Measurements from ENCODE around the gene ZCCHC7. TPM values are rescaled to one million over a fixed set of nuclear protein-coding genes. Genes with fewer than 3 reads are reported as not detected.

Gene ZCCHC7
- total and polyA plus RNA-seq, 7 experiments from 2014 or later: 26.1 to 47.1 (median 40.3) TPM

DNA sequence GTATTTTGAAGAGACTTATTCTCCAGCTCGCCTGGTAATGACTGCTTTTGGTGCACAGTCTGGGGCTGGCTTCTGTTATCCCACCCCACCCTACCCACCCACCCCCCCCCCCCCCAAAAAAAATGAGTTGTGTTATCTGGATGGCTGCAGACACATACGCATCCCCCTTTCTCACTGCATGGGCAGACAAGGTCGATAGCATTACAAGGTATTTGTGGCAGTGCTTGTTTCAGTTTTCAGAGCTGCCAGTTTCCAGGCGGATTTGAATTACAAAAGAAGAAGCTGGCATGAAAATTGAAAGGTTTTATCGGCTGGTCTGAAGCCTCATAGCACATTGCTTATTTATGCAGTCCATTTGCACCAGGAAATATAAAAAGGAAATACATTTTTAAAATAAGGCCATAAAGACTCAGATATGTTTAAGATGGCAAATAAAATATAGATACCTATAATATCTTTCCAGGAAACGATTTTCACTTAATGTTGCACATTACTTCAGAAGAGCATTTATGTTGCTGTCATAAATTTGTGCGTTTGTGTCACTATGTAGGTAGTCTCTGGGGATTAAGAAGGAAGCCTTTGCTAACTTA is 217.0 kb downstream of the ZCCHC7 start:
- CTCF ChIA-PET: no interaction called here
- POLR2A ChIA-PET: interaction anchor here (1.3 kb wide), 1 partner anchor 12 kb away, joined by 4 read pairs; no protein-coding TSS in a partner anchor
- Mint-ChIP-seq H3K36me3 (peaks cover 0 to 8% (median 0%) of the 10 kb centered on the region in 5 donors), H3K4me1 (peaks cover 0 to 12% (median 0%) of the 10 kb centered on the region in 7 donors), H3K9me3 (no peaks in the 10 kb centered on the region), H3K4me3 (no peak overlapping the region), H3K27ac (no peak overlapping the region), H3K27me3 (no peaks in the 10 kb centered on the region)
- Histone ChIP-seq H3K4me3 (ENCODE audit: low read length) (no peak overlapping the region), H3K9me3 (ENCODE audit: control insufficient read depth in 2 of 3, low read length in 3 of 3) (no peaks in the 10 kb centered on the region), H3K27ac (ENCODE audit: low read depth, low read length) (no peak overlapping the region), H3K4me1 (ENCODE audit: control insufficient read depth in 2 of 2, insufficient read depth in 2 of 2, low read length in 2 of 2) (no peaks in the 10 kb centered on the region), H3K36me3 (ENCODE audit: control insufficient read depth in 2 of 3, insufficient read depth in 3 of 3, low read length in 3 of 3) (no peaks in the 10 kb centered on the region), H3K27me3 (ENCODE audit: control insufficient read depth in 2 of 2, insufficient read depth in 2 of 2, low read length in 2 of 2) (no peaks in the 10 kb centered on the region)
- intact Hi-C loops (cut with micrococcal nuclease): no loop called here
- DNase-seq: no peak
- ATAC-seq: no peak

DNA sequence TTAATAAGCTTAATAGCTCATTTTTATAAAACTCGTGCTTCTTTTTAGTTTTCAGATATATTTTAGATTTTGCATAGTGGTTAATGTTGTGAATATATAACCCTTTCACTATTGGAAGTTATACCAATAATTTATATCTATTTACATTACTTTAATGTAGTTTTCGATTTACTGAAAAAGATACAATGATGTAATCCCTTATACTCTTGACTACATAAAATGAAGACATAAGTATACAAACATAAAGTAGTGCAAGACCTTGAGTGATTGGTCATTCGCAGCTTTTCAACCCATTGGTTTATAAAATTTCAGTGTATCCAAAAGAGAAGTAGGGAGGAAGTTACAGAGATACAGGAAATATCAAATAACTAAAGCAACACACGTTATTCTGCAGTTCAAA is 217.8 kb downstream of the ZCCHC7 start:
- ChIA-PET POLR2A (no interaction called here), CTCF (no interaction called here)
- Histone ChIP-seq H3K4me3 (ENCODE audit: low read length) (no peak overlapping the region), H3K27ac (ENCODE audit: low read depth, low read length) (no peak overlapping the region), H3K36me3 (ENCODE audit: control insufficient read depth in 2 of 3, insufficient read depth in 3 of 3, low read length in 3 of 3) (no peaks in the 10 kb centered on the region), H3K27me3 (ENCODE audit: control insufficient read depth in 2 of 2, insufficient read depth in 2 of 2, low read length in 2 of 2) (no peaks in the 10 kb centered on the region), H3K4me1 (ENCODE audit: control insufficient read depth in 2 of 2, insufficient read depth in 2 of 2, low read length in 2 of 2) (no peaks in the 10 kb centered on the region), H3K9me3 (ENCODE audit: control insufficient read depth in 2 of 3, low read length in 3 of 3) (no peaks in the 10 kb centered on the region)
- Mint-ChIP-seq H3K27me3 (no peaks in the 10 kb centered on the region), H3K4me3 (no peak overlapping the region), H3K27ac (no peak overlapping the region), H3K36me3 (peaks cover 0 to 8% (median 0%) of the 10 kb centered on the region in 5 donors), H3K9me3 (no peaks in the 10 kb centered on the region), H3K4me1 (peaks cover 0 to 12% (median 0%) of the 10 kb centered on the region in 7 donors)
- no peak for ATAC-seq
- DNase-seq: no peak
- intact Hi-C loops (cut with micrococcal nuclease): no loop called here

DNA sequence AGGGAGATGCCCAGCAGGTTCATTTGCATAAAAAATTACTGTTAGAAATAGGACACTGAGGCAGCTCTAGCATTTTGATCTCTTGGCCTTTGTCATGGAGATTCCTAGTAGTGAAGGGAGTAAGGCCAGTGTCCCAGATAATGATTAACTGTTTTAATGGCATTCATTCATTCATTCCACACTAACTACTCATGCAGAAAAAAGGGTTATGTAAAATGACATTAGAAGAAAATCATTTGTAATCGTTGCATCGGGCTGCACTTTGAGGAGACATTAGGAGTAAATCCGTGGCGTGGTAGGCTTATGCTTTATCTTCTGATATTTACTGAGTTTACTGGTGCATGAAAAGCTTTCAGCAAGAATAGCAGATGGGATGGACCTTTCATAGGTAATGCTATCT is 219.5 kb downstream of the ZCCHC7 start:
- ATAC-seq (no peak), DNase-seq (no peak)
- intact Hi-C loops (cut with micrococcal nuclease): no loop called here
- Histone ChIP-seq H3K27me3 (ENCODE audit: control insufficient read depth in 2 of 2, insufficient read depth in 2 of 2, low read length in 2 of 2) (no peaks in the 10 kb centered on the region), H3K4me1 (ENCODE audit: control insufficient read depth in 2 of 2, insufficient read depth in 2 of 2, low read length in 2 of 2) (no peaks in the 10 kb centered on the region), H3K9me3 (ENCODE audit: control insufficient read depth in 2 of 3, low read length in 3 of 3) (no peaks in the 10 kb centered on the region), H3K27ac (ENCODE audit: low read depth, low read length) (no peak overlapping the region), H3K36me3 (ENCODE audit: control insufficient read depth in 2 of 3, insufficient read depth in 3 of 3, low read length in 3 of 3) (no peaks in the 10 kb centered on the region), H3K4me3 (ENCODE audit: low read length) (no peak overlapping the region)
- no peaks in the 10 kb centered on the region for H3K9me3 Mint-ChIP-seq
- ChIA-PET CTCF (no interaction called here), POLR2A (no interaction called here)
- peaks cover 0 to 12% (median 3%) of the 10 kb centered on the region in 5 donors for H3K36me3 Mint-ChIP-seq
- peaks cover 0 to 12% (median 0%) of the 10 kb centered on the region in 7 donors for H3K4me1 Mint-ChIP-seq
- no peaks in the 10 kb centered on the region for H3K27me3 Mint-ChIP-seq
- no peak overlapping the region for H3K4me3 Mint-ChIP-seq
- H3K27ac Mint-ChIP-seq: no peak overlapping the region

DNA sequence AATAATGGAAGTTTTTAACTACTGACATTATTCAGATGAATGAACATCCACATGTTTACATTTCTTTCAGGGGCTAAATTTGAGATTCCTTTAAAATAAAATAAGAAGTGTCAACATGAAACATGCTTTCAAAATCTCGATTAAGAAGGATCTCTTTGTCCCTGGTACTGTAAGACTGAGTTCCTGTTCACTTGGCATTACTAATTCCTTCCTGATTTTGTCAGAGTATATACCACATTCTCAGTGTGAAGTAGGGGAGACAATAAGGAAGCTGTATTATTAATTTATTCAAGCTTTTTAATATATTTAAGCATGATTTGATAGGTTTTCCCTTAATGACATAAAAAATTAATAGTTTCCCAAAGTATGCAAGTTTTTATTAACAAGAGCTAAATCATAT is 220.6 kb downstream of the ZCCHC7 start:
- H3K27ac ChIP-seq (ENCODE audit: low read depth, low read length): no peak overlapping the region
- no peaks in the 10 kb centered on the region for H3K4me1 ChIP-seq (ENCODE audit: control insufficient read depth in 2 of 2, insufficient read depth in 2 of 2, low read length in 2 of 2)
- no peak for DNase-seq
- H3K27me3 ChIP-seq (ENCODE audit: control insufficient read depth in 2 of 2, insufficient read depth in 2 of 2, low read length in 2 of 2): no peaks in the 10 kb centered on the region
- CTCF ChIA-PET: no interaction called here
- no peak for ATAC-seq
- H3K36me3 Mint-ChIP-seq: peaks cover 0 to 12% (median 3%) of the 10 kb centered on the region in 5 donors
- H3K9me3 ChIP-seq (ENCODE audit: control insufficient read depth in 2 of 3, low read length in 3 of 3): no peaks in the 10 kb centered on the region
- intact Hi-C loops (cut with micrococcal nuclease): no loop called here
- H3K27me3 Mint-ChIP-seq: no peaks in the 10 kb centered on the region
- no peak overlapping the region for H3K4me3 ChIP-seq (ENCODE audit: low read length)
- no peaks in the 10 kb centered on the region for H3K9me3 Mint-ChIP-seq
- peaks cover 0 to 12% (median 0%) of the 10 kb centered on the region in 7 donors for H3K4me1 Mint-ChIP-seq
- no peak overlapping the region for H3K4me3 Mint-ChIP-seq
- POLR2A ChIA-PET: no interaction called here
- no peaks in the 10 kb centered on the region for H3K36me3 ChIP-seq (ENCODE audit: control insufficient read depth in 2 of 3, insufficient read depth in 3 of 3, low read length in 3 of 3)
- H3K27ac Mint-ChIP-seq: no peak overlapping the region

DNA sequence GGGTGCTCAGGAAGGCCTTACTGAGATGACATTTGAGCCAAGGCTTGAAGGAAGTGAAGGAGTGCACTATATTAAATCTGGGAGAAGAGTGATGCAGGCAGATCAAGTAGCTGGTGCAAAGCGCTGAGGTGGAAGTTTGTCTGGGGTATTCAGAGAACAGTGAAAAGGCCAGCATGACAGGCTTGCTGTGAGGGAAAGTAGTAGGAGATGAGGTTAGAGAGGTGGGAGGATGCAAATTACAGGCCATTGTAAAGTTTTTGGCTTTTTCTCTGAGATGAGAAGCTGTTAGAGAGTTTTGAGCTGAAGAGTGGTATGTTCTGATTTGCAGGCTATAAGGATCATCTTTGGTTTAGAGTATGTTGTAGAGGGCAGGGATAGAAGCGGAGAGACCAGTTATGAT is 221.3 kb downstream of the ZCCHC7 start:
- ChIA-PET POLR2A (no interaction called here), CTCF (no interaction called here)
- Histone ChIP-seq H3K27ac (ENCODE audit: low read depth, low read length) (no peak overlapping the region), H3K36me3 (ENCODE audit: control insufficient read depth in 2 of 3, insufficient read depth in 3 of 3, low read length in 3 of 3) (no peaks in the 10 kb centered on the region), H3K4me1 (ENCODE audit: control insufficient read depth in 2 of 2, insufficient read depth in 2 of 2, low read length in 2 of 2) (no peaks in the 10 kb centered on the region), H3K4me3 (ENCODE audit: low read length) (no peak overlapping the region), H3K27me3 (ENCODE audit: control insufficient read depth in 2 of 2, insufficient read depth in 2 of 2, low read length in 2 of 2) (no peaks in the 10 kb centered on the region), H3K9me3 (ENCODE audit: control insufficient read depth in 2 of 3, low read length in 3 of 3) (no peaks in the 10 kb centered on the region)
- DNase-seq: no peak
- intact Hi-C loops (cut with micrococcal nuclease): no loop called here
- Mint-ChIP-seq H3K9me3 (no peaks in the 10 kb centered on the region), H3K36me3 (peaks cover 0 to 12% (median 3%) of the 10 kb centered on the region in 5 donors), H3K4me3 (no peak overlapping the region), H3K27ac (no peak overlapping the region), H3K27me3 (no peaks in the 10 kb centered on the region), H3K4me1 (peaks cover 0 to 12% (median 0%) of the 10 kb centered on the region in 7 donors)
- no peak for ATAC-seq

DNA sequence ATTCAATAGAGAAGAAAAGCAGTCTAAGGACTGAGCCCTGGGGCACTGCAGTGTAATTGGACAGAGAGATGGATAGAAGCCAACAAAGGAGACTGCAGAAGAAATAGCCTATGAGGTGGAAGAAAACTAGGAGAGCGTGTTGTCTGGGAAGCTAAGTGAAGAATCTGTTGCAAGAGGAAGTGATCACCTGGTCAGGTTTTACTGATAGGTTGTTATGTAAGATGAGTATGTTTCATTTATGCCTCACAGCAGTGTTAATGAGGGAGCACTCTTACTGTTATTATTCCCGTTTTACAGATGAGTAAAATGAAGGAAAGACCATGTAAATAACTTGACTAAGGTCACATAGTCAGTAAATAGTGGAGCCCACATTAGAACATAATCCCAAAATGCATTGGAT is 222.1 kb downstream of the ZCCHC7 start:
- Histone ChIP-seq H3K27ac (ENCODE audit: low read depth, low read length) (no peak overlapping the region), H3K27me3 (ENCODE audit: control insufficient read depth in 2 of 2, insufficient read depth in 2 of 2, low read length in 2 of 2) (no peaks in the 10 kb centered on the region), H3K36me3 (ENCODE audit: control insufficient read depth in 2 of 3, insufficient read depth in 3 of 3, low read length in 3 of 3) (no peaks in the 10 kb centered on the region), H3K4me1 (ENCODE audit: control insufficient read depth in 2 of 2, insufficient read depth in 2 of 2, low read length in 2 of 2) (no peaks in the 10 kb centered on the region), H3K4me3 (ENCODE audit: low read length) (no peak overlapping the region), H3K9me3 (ENCODE audit: control insufficient read depth in 2 of 3, low read length in 3 of 3) (no peaks in the 10 kb centered on the region)
- ATAC-seq (no peak), DNase-seq (no peak)
- H3K4me3 Mint-ChIP-seq: no peak overlapping the region
- no peak overlapping the region for H3K27ac Mint-ChIP-seq
- H3K36me3 Mint-ChIP-seq: peaks cover 0 to 16% (median 3%) of the 10 kb centered on the region in 5 donors
- ChIA-PET CTCF (no interaction called here), POLR2A (no interaction called here)
- H3K27me3 Mint-ChIP-seq: no peaks in the 10 kb centered on the region
- H3K4me1 Mint-ChIP-seq: peaks cover 0 to 12% (median 0%) of the 10 kb centered on the region in 7 donors
- intact Hi-C loops (cut with micrococcal nuclease): no loop called here
- no peaks in the 10 kb centered on the region for H3K9me3 Mint-ChIP-seq

DNA sequence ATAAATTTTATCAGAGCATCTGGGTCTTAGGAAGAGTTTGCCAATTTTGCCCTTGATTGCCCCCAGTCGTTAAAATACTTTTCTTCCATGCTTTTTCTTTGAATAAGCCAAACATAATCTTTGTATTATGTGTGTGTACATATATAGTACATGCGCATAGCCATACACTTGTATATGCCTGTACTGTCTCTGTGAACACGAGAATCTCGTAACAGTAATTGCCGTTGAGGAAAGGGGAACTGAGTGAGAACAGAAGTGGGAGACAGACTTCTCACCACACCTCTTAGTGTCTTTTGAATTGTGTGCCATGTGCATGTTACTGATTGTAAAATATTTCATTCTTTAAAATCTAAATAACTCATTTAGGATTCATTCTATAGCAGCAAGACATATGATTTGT is 222.5 kb downstream of the ZCCHC7 start:
- CTCF ChIA-PET: no interaction called here
- Histone ChIP-seq H3K27ac (ENCODE audit: low read depth, low read length) (no peak overlapping the region), H3K9me3 (ENCODE audit: control insufficient read depth in 2 of 3, low read length in 3 of 3) (no peaks in the 10 kb centered on the region), H3K36me3 (ENCODE audit: control insufficient read depth in 2 of 3, insufficient read depth in 3 of 3, low read length in 3 of 3) (no peaks in the 10 kb centered on the region), H3K27me3 (ENCODE audit: control insufficient read depth in 2 of 2, insufficient read depth in 2 of 2, low read length in 2 of 2) (no peaks in the 10 kb centered on the region), H3K4me1 (ENCODE audit: control insufficient read depth in 2 of 2, insufficient read depth in 2 of 2, low read length in 2 of 2) (no peaks in the 10 kb centered on the region), H3K4me3 (ENCODE audit: low read length) (no peak overlapping the region)
- H3K4me1 Mint-ChIP-seq: peaks cover 0 to 8% (median 0%) of the 10 kb centered on the region in 7 donors
- H3K9me3 Mint-ChIP-seq: no peaks in the 10 kb centered on the region
- POLR2A ChIA-PET: no interaction called here
- ATAC-seq: no peak
- no peak overlapping the region for H3K4me3 Mint-ChIP-seq
- no peak overlapping the region for H3K27ac Mint-ChIP-seq
- intact Hi-C loops (cut with micrococcal nuclease): no loop called here
- peaks cover 0 to 16% (median 6%) of the 10 kb centered on the region in 5 donors for H3K36me3 Mint-ChIP-seq
- no peaks in the 10 kb centered on the region for H3K27me3 Mint-ChIP-seq
- no peak for DNase-seq
